HuH-7 (cell line): Measurements from ENCODE around the gene DMD.
"Not testable (repeated sequence)": the region's sequence is repeated elsewhere in the genome, so short reads cannot be mapped to it uniquely, and the experiment has no call there.

Experiments
- DNase-seq: peaks from one replicate; pipeline ENCODE4 v3.0.0; 2011; ENCODE audit warnings: low spot score

DMD gene

DNA sequence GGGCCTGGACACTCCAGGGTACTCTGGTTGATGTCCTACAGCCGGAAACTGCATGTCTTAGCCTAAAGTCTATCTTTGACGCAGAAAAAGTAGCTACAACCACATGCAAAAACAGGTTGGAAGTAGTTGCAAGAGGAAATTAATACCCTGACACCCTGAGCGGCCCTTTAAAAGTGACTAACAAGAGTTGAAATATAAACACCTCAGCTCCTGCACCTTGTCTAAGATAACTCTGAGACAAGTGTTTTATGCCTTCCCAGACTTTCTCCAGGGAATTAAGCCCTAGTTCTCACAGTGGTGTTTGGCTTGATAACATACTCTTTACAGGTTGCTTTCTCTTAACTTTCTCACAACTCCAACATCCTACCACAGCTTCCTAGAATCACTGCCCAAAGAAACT is 943.1 kb downstream of the DMD start:
- no peak for DNase-seq

DNA sequence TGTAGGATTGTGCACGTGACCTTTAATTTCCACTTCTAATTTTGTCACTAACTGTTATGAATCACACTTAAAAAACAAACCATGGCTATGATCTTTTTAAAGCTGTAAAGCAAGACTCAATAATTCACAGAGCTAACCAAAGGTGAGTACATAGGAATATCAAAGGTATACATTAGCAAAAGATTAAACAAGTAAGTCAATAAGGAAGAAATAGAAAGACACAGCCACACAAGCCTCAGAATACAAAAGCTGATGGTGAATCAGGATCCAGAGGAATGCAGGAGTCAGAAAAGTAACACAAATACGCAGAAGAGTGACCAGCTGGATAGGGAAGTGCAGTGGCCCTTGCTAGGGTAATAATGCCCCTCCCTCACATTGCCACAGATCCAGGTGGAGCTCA is 943.6 kb downstream of the DMD start:
- DNase-seq = no peak

DNA sequence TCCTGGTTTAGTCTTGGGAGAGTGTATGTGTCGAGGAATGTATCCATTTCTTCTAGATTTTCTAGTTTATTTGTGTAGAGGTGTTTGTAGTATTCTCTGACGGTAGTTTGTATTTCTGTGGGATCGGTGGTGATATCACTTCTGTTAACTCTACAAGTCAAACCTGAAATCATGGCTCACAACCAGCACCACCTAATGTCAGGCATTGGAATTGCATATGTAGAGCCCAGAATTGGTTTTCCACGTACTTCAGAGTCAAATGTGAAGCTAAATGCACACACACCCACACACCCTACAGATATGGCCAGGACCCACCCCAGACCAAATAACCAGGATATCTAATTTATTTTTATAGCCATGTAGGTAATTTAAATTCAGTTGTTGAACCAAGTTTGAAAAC is 964.7 kb downstream of the DMD start:
- not testable (repeated sequence) for DNase-seq

DNA sequence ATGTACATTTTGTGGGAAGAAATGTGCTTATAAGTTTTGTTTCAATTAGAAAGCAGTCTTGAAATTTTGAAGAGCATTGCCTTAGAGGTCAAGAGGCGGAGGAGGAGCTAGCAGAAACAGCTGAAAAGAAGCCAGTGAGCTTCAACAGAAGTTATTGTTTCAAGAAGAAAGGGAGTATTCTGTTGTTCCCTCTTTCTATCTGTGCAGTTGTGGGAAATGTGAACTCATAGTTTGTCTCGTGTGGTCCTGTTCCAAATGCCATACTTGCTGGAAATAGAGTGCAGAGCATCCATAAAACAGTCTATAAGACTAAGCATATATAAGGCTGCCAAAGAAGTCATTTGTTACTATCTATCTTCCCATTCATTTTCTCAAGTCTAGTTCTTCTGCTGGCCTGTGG is 1015.7 kb downstream of the DMD start:
- DNase-seq = no peak

DNA sequence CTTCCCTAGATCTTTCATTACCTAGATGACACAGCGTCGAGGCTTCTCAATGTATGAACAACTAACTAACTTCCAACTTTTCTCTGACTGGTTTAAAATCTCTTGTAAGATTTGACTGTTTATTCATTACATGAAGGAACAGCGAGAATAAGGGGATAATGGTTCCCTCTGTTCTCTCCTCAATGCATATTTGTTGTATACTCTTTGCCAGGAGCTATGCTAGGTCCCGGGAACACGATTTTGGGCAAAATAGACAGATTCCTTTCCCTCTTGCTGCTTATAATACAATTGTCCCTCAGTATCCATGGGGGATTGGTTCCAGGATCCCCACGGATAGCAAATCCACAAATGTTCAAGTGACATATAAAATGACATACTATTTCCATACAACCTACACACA is 1020.0 kb downstream of the DMD start:
- DNase-seq = no peak

DNA sequence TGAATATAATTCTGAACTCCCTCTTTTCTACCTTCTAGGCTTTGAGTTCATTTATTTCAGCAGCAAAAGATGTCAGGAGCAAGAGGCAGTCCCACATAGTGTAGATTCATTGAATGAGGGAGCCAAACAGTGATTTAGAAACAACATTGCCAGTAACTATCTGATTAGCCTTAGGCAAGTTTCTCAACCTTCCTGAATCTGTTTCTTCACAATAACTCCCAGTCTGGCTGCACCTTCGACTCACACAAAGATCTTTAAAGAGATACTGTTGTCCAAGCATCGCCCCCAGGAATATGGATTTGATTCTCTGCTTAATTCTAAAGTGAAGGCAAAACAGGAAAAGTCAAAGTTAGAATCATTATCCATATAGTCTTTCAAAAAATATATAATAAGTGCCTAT is 1026.2 kb downstream of the DMD start:
- no peak for DNase-seq

DNA sequence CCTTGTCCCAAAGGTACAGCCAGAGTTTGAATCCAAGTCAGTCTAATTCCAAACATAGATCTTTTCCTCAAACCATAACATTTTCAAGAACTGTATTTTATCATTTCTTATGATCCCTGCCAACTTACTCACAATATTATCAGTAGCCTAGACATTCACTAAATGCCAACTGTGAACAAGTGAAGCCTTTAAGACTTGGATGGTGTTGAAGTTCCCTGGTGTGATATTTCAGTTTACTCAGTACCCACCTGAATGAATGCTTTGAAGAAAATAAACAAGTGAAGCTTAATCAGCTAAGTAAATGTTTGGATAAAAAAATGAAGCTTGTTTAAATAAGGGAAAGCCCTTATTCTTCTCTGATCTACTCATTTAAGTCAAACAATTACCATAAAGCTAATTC is 1028.3 kb downstream of the DMD start:
- DNase-seq = no peak

DNA sequence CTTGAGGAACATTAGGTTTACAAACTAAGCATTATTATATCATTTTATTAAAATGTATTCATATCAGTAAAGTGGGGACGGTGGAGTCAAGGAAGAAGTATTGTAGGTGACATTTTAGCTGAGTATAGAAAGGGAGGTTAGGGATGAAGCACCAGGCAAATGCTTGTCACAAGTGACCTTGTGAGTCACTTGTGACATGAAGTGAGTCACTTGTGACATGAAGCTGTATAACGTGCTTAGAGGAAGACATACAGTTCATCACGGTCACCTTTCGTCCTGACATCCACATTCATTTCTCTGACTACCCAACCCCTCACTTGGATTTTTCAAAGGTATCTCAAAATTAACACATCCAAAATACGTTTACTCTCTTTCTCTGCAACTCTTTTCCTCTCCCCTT is 1034.8 kb downstream of the DMD start:
- no peak for DNase-seq

DNA sequence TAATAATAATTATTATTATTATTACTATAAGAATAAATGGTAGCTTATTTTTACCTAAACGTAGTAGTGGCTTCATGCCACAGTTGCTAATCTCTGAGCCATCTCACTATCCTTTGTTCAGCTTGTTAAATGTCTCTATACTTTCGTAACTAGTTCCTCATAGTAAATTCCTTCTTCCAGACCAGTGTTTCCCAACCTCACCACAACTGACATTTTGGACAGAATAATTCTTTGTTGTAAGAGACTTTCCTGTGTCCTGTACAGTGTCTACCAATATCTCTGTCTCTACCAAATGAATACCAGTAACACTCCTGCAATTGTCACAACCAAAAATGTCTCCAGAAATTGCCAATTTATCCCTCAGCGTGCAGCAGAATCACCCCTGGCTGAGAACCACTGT is 1040.9 kb downstream of the DMD start:
- DNase-seq = no peak

DNA sequence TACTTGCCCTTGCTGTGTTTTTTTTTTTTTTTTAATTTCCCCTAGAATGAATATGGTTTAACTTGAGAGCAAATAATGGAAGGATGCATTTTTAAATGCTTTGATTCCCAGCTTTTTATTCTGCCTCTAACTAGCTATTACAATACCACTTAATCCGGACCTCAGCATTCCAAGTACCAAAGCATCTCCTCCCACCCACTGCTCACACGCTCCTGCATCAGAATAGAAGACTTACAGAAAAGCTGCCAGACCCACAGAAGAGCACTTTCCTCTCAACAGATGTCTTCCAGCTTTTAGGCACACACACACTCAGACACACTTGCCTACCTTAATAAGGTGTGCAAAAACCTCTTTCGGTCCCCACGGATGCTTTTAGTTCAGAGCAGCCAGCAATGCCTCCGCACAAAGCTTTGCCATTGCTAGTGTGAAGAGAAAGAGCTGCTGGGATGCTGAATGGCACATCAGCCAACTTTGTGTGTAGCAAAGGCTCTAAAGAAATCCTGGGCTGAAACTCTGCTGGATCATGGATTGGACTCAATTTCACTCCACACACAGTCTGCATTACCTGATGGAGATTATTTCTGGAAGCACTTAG is 1056.2 kb downstream of the DMD start:
- DNase-seq = no peak

DNA sequence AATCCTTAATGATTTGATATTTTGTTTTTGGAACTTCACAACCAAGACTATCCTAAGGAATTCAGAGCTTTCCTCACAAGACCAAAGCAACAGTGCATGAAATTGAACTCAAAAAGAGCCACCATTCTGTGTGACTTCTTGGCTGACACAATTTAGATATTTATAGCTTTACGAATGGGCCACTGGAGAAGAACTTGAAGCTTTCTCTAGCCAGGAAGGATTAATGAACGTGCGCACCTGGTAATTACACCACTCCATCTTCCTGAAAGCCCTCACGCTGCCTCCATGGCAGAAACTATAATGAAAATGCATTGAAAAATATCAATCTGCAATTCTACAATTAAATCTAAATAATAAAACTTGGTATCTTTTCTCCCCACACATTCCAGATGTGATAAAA is 1057.8 kb downstream of the DMD start:
- no peak for DNase-seq

DNA sequence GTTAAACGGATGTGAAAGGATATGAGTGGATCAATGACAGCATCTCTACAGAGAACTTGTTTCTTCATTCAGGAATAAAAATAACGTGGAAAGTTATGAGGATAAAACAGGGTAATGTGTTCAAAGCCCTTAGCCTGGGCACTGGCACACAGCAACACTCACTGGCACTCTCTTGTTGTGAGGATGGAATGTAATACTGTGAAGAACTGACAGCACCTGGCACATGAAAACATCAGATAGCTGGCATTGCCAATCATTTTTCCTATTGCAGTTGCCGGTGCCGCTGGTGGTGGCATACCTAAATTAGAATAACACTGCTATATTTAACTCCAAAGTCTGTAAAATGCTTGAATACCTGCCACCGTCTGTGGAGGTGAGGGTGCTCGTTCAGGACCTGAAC is 1061.2 kb downstream of the DMD start:
- DNase-seq = no peak

DNA sequence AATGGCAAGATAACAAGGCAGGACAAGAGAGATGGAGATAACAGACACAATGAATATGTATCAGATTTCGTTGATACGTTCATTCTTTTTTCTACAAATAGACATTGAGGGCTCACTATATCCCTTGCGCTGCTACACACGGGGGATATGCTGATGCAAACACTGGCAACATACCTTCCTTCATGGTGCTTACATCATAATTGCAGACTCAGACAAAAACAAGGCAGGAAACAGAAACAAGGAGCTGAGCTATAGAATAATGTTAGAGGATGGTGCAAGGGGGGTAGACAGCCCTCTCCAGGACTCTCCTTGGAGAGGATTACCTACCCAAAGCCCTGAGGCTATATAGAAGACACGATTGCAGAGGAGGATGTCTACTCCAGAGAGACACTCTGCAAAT is 1069.5 kb downstream of the DMD start:
- DNase-seq = no peak

DNA sequence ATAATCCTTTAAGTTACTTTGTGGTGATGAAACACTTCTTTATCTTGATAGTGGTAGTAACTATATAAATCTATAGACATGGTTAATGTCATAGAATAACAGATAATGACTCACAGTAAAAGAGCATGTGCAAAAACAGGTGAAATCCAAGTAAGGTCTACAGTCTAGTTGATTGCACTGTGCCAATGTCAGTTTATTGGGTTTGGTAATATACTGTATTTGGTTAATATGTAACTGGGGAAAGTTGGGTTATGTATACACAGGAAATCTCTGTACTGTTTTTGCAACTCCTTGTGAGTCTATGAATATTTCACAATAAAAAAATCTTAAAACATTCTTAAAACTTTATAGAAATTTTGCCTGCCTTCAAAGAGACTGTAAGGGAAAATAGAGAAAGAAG is 1071.9 kb downstream of the DMD start:
- DNase-seq = no peak

DNA sequence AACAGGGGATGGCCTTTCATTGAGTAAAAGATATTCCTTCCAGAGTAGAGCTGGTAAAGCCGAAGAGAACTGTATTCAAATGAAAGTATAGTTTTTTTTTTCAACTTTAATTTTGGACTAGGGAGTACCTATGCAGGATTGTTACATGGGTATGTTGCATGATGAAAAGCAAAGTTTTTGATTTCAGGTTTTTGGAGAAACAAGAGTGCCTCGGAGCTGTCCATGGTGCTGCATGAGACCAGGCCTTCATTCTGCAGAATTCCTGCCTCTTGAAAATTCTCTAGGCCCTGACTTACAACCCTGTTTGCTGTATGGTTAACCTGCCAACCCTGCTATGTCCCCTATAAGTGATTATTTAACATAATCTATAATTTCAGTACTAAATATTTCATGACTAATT is 1073.8 kb downstream of the DMD start:
- DNase-seq = no peak

DNA sequence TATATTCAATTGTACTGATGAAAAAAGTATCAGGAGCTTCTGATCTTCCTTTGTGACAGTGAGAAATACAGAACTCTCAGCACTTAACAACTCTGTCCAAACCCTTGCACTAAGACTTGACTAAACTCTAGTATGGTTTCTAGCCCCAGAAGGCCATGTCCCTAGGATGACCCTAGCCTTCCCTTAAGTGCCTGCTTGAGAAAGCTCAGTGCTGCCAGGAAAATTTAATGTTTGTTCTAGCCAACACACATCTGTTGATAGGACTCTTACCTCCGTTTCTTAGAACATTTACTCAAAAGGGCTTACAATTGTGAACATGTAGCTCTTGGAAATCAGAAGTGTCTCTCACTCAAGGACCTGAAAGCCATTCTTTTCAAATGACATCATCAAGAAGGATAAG is 1084.4 kb downstream of the DMD start:
- DNase-seq = no peak

DNA sequence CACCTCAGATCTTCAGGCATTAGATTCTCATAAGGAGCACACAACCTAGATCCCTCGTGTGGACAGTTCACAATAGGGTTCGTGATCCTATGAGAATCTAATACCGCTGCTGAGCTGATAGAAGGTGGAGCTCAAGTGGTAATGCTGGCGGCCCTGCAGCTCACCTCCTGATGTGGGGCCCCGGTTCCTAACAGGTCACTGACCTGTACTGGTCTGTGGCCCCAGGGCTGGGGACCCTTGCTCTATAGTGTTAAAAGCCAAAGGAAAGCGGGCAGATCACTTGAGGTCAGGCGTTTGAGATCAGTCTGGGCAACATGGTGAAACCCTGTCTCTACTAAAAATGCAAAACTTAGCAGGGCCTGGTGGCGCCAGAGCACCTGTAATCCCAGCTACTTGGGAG is 1092.5 kb downstream of the DMD start:
- DNase-seq = no peak

DNA sequence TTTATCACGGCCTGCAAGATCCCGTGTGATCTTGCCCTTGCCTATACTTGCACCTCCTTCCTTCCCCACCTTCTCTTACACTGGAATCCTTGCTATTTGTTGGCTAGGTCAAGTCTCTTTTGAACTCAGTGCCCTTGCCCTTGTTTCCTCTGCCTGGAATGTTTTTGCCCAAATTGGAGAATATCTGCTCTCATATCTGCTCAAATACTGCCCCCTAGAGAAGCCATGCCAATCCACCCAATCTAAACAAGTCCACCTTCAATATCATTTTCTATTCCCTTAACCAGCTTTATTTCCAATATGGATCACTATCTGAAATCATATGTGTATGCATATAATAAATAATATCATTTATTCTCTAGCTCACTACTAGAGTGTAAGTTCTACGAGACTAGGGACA is 1095.3 kb downstream of the DMD start:
- DNase-seq = no peak

DNA sequence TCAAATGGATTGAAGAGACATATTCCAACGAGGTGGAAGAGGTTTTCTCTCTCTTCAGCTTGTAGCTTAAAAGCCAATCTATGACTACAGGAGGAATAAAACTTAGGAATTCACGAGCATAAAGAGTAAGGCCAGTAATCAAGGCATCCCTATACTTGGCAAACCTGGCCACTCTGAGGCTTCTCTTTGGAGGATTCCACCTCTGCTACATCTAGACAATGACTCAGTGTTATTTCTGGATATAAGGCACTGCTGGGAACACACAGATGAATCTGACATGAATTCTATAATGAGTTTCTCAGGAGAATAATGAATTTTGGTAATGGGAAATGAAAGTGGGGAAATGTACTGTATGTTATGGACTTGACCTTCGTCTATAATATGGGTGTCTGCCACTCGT is 1123.7 kb downstream of the DMD start:
- no peak for DNase-seq

DNA sequence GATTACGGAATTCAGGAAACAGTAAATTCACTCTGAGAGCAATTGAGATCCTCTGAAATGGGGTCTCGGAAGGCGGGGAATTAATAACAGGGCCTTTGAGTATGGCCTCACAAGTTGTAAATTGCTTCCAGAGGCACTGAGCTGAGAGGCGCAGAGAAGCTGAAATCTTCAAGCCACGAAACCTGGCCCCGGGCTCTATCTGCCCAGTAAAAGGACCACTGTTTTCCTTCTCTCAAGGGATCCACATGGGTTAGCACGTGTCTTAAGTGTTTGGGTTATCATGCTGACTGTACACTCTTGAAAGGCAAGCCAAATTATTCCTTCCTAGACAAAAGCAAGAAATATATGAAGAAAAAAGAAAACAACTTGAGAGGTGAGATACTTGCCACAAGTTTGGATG is 1126.6 kb downstream of the DMD start:
- no peak for DNase-seq

DNA sequence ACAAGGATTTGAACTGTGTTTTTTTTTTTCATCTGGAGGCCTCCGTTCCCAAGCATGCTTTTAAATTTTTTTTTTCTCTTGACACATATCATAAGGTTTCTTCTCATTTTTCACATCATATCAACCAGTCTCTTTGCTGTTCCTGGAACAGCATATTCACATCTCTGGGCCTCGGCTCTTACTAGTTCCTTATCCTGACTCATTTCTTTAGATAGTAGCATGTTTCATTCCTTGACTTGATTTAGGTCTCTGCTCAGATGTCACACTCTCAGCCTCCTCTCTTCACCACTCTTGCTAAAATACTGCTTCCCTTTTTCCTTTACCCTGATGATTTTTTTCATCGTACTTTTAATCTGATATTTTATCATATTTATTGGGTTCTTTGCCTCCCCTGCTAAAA is 1163.1 kb downstream of the DMD start:
- no peak for DNase-seq

DNA sequence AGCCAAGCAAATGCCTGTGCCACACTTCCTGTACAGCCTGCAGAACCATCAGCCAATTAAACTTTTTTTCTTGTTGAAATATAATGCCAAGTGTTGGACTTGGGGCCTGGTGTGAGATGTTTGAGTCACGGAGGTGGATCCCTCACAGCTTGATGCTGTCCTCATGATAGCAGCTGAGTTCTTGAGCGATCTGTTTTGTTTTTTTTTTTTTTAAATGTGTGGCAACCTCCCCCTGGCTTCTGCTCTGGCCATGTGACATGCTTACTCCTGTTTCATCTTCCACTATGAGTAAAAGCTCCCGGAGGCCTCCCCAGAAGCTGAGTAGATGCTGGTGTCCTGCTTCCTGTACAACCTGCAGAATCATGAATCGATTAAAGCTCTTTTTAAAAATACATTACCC is 1166.2 kb downstream of the DMD start:
- no peak for DNase-seq

DNA sequence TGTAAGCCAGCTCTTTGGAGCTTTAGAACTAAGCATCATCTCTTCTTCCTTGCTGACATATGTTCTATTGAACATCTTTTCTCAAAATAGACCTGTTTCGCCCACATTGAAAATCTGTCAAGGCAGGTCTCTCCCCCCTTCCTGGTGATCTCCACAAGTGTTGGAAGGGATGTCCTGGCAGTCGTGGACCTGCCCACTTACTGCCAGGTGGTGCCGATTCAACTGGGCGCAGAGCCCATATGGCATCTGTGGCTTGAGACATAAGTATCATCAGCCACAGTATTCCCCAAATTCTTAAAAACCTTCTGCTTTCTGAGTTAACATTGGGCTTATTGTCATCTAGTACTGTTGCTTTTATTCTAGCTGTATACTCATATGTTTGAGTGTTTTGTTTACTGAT is 1170.2 kb downstream of the DMD start:
- no peak for DNase-seq

DNA sequence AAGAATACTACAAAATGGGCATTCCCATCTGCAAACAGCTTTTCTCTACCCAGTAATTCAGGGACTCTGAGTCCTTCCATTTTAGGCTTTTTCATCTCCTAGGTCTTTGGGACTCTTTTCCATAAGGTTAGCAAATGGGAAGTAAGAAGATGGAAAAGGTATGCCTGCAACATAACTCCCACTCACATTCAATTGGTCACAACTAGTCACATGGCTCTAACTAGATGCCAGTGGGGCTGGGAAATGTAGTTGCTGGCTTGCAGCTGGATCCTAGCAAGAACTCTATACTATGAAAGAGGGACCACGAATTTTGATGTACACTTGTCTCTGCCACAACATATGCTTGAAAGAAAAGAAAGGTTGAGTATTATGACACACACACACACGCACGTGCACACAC is 1184.6 kb downstream of the DMD start:
- no peak for DNase-seq

DNA sequence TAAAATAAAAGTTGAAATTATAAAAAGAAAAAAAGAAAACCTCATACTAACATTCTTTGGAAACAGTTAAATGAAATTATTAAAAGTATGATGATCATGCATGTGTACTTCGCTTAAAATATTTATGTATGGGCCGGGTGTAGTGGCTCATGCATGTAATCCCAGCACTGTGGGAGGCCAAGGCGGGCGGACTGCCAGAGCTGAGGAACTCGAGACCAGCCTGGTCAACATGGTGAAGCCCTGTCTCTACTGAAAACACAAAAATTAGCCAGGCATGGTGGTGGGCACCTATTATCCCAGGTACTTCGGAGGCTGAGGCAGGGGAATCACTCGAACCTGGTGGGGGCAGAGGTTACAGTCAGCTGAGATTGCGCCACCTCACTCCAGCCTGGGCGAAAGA is 1187.3 kb downstream of the DMD start:
- no peak for DNase-seq
